GM18951 (cell line): ENCODE data around the gene SORCS2.
"Not testable (repeated sequence)": the region's sequence is repeated elsewhere in the genome, so short reads cannot be mapped to it uniquely, and the experiment has no call there.

ENCODE experiments used
- POLR2A ChIP-seq: IDR thresholded peaks from 4 replicates; pipeline ENCODE4 v1.6.1; 2011; ENCODE audit warnings: mild to moderate bottlenecking; ENCODE audit not compliant: insufficient read length, insufficient read depth; ENCODE audit errors: extremely low read depth
- in situ Hi-C: fragments of 300-500 bp; cut with MboI; formaldehyde crosslinking; loops from one replicate; pipeline ENCODE4 v1.12.0; 2022; ENCODE audit warnings: low sequenced_read_pairs, mixed read lengths, inconsistent platforms; ENCODE audit not compliant: unreplicated experiment

Gene SORCS2

GRCh38 chr4:7201420-7202305 is 9.3 kb downstream of the SORCS2 start:
- TF ChIP-seq POLR2A, result no peak
- in situ Hi-C loops, result no loop called here

GRCh38 chr4:7202411-7202810 is 10.1 kb downstream of the SORCS2 start:
- TF ChIP-seq POLR2A, result no peak
- in situ Hi-C loops, result no loop called here

GRCh38 chr4:7204656-7205387 is 12.5 kb downstream of the SORCS2 start:
- in situ Hi-C loops, result no loop called here

GRCh38 chr4:7206385-7206784 is 14.0 kb downstream of the SORCS2 start:
- no peak for TF ChIP-seq POLR2A
- in situ Hi-C loops, result no loop called here

More at GRCh38 chr4:7204656-7205387, 12.5 kb downstream of the SORCS2 start:
- TF ChIP-seq POLR2A, result no peak

GRCh38 chr4:7206911-7207567 is 14.7 kb downstream of the SORCS2 start:
- TF ChIP-seq POLR2A, result no peak
- in situ Hi-C loops, result no loop called here

- no peak for TF ChIP-seq POLR2A
- in situ Hi-C loops, result no loop called here
These were observed 15.4 kb downstream of the SORCS2 start for GRCh38 chr4:7207628-7208231.

GRCh38 chr4:7208509-7209451 is 16.4 kb downstream of the SORCS2 start:
- in situ Hi-C loops, result no loop called here
- TF ChIP-seq POLR2A, result no peak

- TF ChIP-seq POLR2A, result no peak
- in situ Hi-C loops, result no loop called here
These were observed 17.4 kb downstream of the SORCS2 start for GRCh38 chr4:7209699-7210098.

GRCh38 chr4:7210824-7211223 is 18.5 kb downstream of the SORCS2 start:
- no peak for TF ChIP-seq POLR2A
- in situ Hi-C loops, result no loop called here

- in situ Hi-C loops, result no loop called here
- no peak for TF ChIP-seq POLR2A
These were observed 19.9 kb downstream of the SORCS2 start for GRCh38 chr4:7212101-7212674.

GRCh38 chr4:7212921-7213320 is 20.6 kb downstream of the SORCS2 start:
- in situ Hi-C loops, result no loop called here
- no peak for TF ChIP-seq POLR2A

GRCh38 chr4:7213807-7214206 is 21.5 kb downstream of the SORCS2 start:
- no peak for TF ChIP-seq POLR2A
- in situ Hi-C loops, result no loop called here

- TF ChIP-seq POLR2A, result no peak
- in situ Hi-C loops, result no loop called here
These were observed 22.0 kb downstream of the SORCS2 start for GRCh38 chr4:7214359-7214758.

- in situ Hi-C loops, result not testable (repeated sequence)
These were observed 22.8 kb downstream of the SORCS2 start for GRCh38 chr4:7215187-7215586.
